Trophoblast cell (in vitro differentiated cells and primary cell): Measurements from ENCODE around the gene KCP.

Source experiments
- DNase-seq, 2 donors: peaks; one replicate each; pipeline ENCODE4 v3.0.0-alpha.2; 2016
- H2AFZ ChIP-seq: 2 replicates; pipeline ENCODE4 v1.6.1; 2013; ENCODE audit warnings: low read length, moderate library complexity, mild to moderate bottlenecking; ENCODE audit not compliant: insufficient read depth, poor library complexity
- H2AK5ac ChIP-seq: 2 replicates; pipeline ENCODE4 v1.6.1; 2013; ENCODE audit warnings: mild to moderate bottlenecking, low read length
- H2BK120ac ChIP-seq: 2 replicates; pipeline ENCODE4 v1.6.1; 2013; ENCODE audit warnings: low read length, mild to moderate bottlenecking, moderate library complexity; ENCODE audit not compliant: insufficient read depth, poor library complexity
- H2BK12ac ChIP-seq: 2 replicates; pipeline ENCODE4 v1.6.1; 2013; ENCODE audit warnings: mild to moderate bottlenecking, low read length, moderate library complexity
- H2BK5ac ChIP-seq: 2 replicates; pipeline ENCODE4 v1.6.1; 2013; ENCODE audit warnings: low read length, low read depth, moderate library complexity, mild to moderate bottlenecking; ENCODE audit not compliant: poor library complexity
- H3K14ac ChIP-seq: 2 replicates; pipeline ENCODE4 v1.6.1; 2013; ENCODE audit warnings: mild to moderate bottlenecking, low read length
- H3K18ac ChIP-seq: 2 replicates; pipeline ENCODE4 v1.6.1; 2013; ENCODE audit warnings: mild to moderate bottlenecking, low read length
- H3K23ac ChIP-seq: 2 replicates; pipeline ENCODE4 v1.6.1; 2013; ENCODE audit warnings: low read length
- H3K27ac ChIP-seq: 2 replicates; pipeline ENCODE4 v1.5.1; 2013; ENCODE audit warnings: low read depth, mild to moderate bottlenecking, inconsistent platforms, low read length, moderate library complexity
- H3K27me3 ChIP-seq: 2 replicates; pipeline ENCODE4 v1.6.1; 2013; ENCODE audit warnings: inconsistent platforms, mild to moderate bottlenecking, low read length, moderate library complexity; ENCODE audit not compliant: insufficient read depth
- H3K36me3 ChIP-seq, 2 experiments: 1 replicate in 1 of 2; 2 replicates in 1 of 2; pipeline ENCODE4 v1.6.1; 2013; ENCODE audit warnings: low read length in 2 of 2, mild to moderate bottlenecking in 2 of 2, moderate library complexity in 1 of 2; ENCODE audit not compliant: insufficient read depth in 2 of 2, control insufficient read depth in 1 of 2
- H3K4ac ChIP-seq: 2 replicates; pipeline ENCODE4 v1.6.1; 2013; ENCODE audit warnings: low read depth, mild to moderate bottlenecking, low read length, moderate library complexity
- H3K4me1 ChIP-seq, 2 experiments: 1 replicate in 1 of 2; 2 replicates in 1 of 2; pipeline ENCODE4 v1.6.1; 2013; ENCODE audit warnings: low read length in 2 of 2, mild to moderate bottlenecking in 2 of 2, moderate library complexity in 1 of 2; ENCODE audit not compliant: insufficient read depth in 2 of 2, control insufficient read depth in 1 of 2
- H3K4me2 ChIP-seq: 2 replicates; pipeline ENCODE4 v1.6.1; 2013; ENCODE audit warnings: inconsistent platforms, mild to moderate bottlenecking, low read length, moderate library complexity
- H3K4me3 ChIP-seq: 2 replicates; pipeline ENCODE4 v1.5.1; 2013; ENCODE audit warnings: mild to moderate bottlenecking, low read depth, low read length, inconsistent platforms
- H3K79me1 ChIP-seq: one replicate; pipeline ENCODE4 v1.6.1; 2013; ENCODE audit warnings: low read length
- H3K79me2 ChIP-seq: 2 replicates; pipeline ENCODE4 v1.6.1; 2013; ENCODE audit warnings: low read length, mild to moderate bottlenecking; ENCODE audit not compliant: control insufficient read depth, insufficient read depth, poor library complexity
- H3K9ac ChIP-seq: 2 replicates; pipeline ENCODE4 v1.6.1; 2013; ENCODE audit warnings: mild to moderate bottlenecking, low read length
- H3K9me3 ChIP-seq: 2 replicates; pipeline ENCODE4 v1.6.1; 2013; ENCODE audit warnings: low read depth, mild to moderate bottlenecking, control low read depth, inconsistent platforms, low read length; ENCODE audit not compliant: insufficient read depth
- H4K12ac ChIP-seq: 2 replicates; pipeline ENCODE4 v1.6.1; 2013; ENCODE audit warnings: low read depth, mild to moderate bottlenecking, low read length, moderate library complexity
- H4K8ac ChIP-seq: 2 replicates; pipeline ENCODE4 v1.6.1; 2013; ENCODE audit warnings: low read depth, mild to moderate bottlenecking, low read length, moderate library complexity
- H4K91ac ChIP-seq: one replicate; pipeline ENCODE4 v1.6.1; 2013; ENCODE audit warnings: low read depth, mild to moderate bottlenecking, low read length, moderate library complexity
- WGBS: extraction: QIAGEN DNeasy Blood & Tissue Kit; methylation state at CpG from one replicate; pipeline ENCODE4 v1.1.7; 2013; ENCODE audit warnings: missing lambda C conversion rate; ENCODE audit not compliant: insufficient read length, insufficient coverage; ENCODE audit errors: extremely low coverage; 5-methylcytosine and 5-hydroxymethylcytosine counted together

KCP gene

GRCh38 chr7:128933180-128933891 lies 22.8 kb upstream of the KCP start:
- Histone ChIP-seq H3K36me3 (no peaks in the 10 kb centered on the region), H4K8ac (no peak overlapping the region), H2AK5ac (no peak overlapping the region), H3K23ac (no peak overlapping the region), H4K12ac (no peak overlapping the region), H3K18ac (no peak overlapping the region), H3K27me3 (peaks cover 20% of the 10 kb centered on the region), H2AFZ (no peak overlapping the region), H3K14ac (no peak overlapping the region), H3K79me2 (no peaks in the 10 kb centered on the region), H2BK5ac (no peak overlapping the region), H3K4me2 (no peak overlapping the region), H2BK12ac (no peak overlapping the region), H3K4ac (no peak overlapping the region), H3K79me1 (no peaks in the 10 kb centered on the region), H3K4me3 (no peak overlapping the region), H3K27ac (no peak overlapping the region), H3K4me1 (peaks cover 0 to 3% of the 10 kb centered on the region in 2 experiments), H3K9ac (no peak overlapping the region), H3K9me3 (peaks cover 4% of the 10 kb centered on the region), H2BK120ac (no peak overlapping the region), H4K91ac (no peak overlapping the region)
- DNase-seq = no peak
- no CpG with 5 or more reads among the region's 15 CpGs for WGBS

DNA sequence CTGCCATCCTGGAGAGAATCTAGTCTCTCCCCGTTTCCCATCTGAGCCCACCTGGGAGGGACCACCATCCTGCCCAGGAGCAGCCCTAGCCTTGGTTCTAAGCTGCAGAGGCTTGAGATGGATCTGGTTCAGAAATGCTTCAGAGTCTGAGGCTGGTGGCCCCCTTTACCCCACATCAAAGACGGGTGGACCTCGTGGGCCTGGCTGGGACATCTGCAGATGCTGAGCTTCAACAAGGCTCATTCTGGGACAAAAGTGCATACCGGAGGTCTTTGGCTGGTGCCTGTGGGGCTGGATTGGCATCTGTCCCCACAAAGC lies 22.3 kb upstream of the KCP start:
- WGBS = no CpG with 5 or more reads among the region's 4 CpGs
- H3K79me2 ChIP-seq = no peaks in the 10 kb centered on the region
- H3K23ac ChIP-seq = no peak overlapping the region
- H3K27me3 ChIP-seq = peaks cover 15% of the 10 kb centered on the region
- H3K4me3 ChIP-seq = no peak overlapping the region
- H3K14ac ChIP-seq = no peak overlapping the region
- no peak overlapping the region for H2BK5ac ChIP-seq
- H3K36me3 ChIP-seq = no peaks in the 10 kb centered on the region
- H3K9me3 ChIP-seq = peaks cover 7% of the 10 kb centered on the region
- no peak overlapping the region for H4K12ac ChIP-seq
- H4K8ac ChIP-seq = no peak overlapping the region
- H2BK12ac ChIP-seq = no peak overlapping the region
- H3K4me2 ChIP-seq = no peak overlapping the region
- no peak overlapping the region for H3K27ac ChIP-seq
- no peak overlapping the region for H4K91ac ChIP-seq
- no peak for DNase-seq
- no peak overlapping the region for H2AK5ac ChIP-seq
- no peak overlapping the region for H2BK120ac ChIP-seq
- H3K4me1 ChIP-seq = no peaks in the 10 kb centered on the region
- H3K9ac ChIP-seq = no peak overlapping the region
- no peaks in the 10 kb centered on the region for H3K79me1 ChIP-seq
- H2AFZ ChIP-seq = no peak overlapping the region
- no peak overlapping the region for H3K4ac ChIP-seq
- no peak overlapping the region for H3K18ac ChIP-seq

GRCh38 chr7:128931965-128932861 lies 21.7 kb upstream of the KCP start:
- Histone ChIP-seq H3K4ac (no peak overlapping the region), H2AK5ac (no peak overlapping the region), H3K27ac (no peak overlapping the region), H4K8ac (no peak overlapping the region), H3K4me1 (no peaks in the 10 kb centered on the region), H3K18ac (no peak overlapping the region), H4K12ac (no peak overlapping the region), H3K79me2 (no peaks in the 10 kb centered on the region), H2BK12ac (no peak overlapping the region), H2AFZ (no peak overlapping the region), H4K91ac (no peak overlapping the region), H3K9ac (no peak overlapping the region), H3K27me3 (peaks cover 9% of the 10 kb centered on the region), H3K14ac (no peak overlapping the region), H3K36me3 (no peaks in the 10 kb centered on the region), H3K9me3 (peaks cover 5% of the 10 kb centered on the region), H3K79me1 (no peaks in the 10 kb centered on the region), H2BK5ac (no peak overlapping the region), H2BK120ac (no peak overlapping the region), H3K4me2 (no peak overlapping the region), H3K23ac (no peak overlapping the region), H3K4me3 (no peak overlapping the region)
- DNase-seq = no peak
- no CpG with 5 or more reads among the region's 19 CpGs for whole genome bisulfite sequencing

- no peaks in the 10 kb centered on the region for H3K36me3 ChIP-seq
- H2BK120ac ChIP-seq = no peak overlapping the region
- no peak overlapping the region for H2BK12ac ChIP-seq
- H4K12ac ChIP-seq = no peak overlapping the region
- no peak overlapping the region for H4K8ac ChIP-seq
- no peaks in the 10 kb centered on the region for H3K79me1 ChIP-seq
- no peaks in the 10 kb centered on the region for H3K4me1 ChIP-seq
- no peaks in the 10 kb centered on the region for H3K79me2 ChIP-seq
- no peak overlapping the region for H3K4me2 ChIP-seq
- peaks cover 5% of the 10 kb centered on the region for H3K9me3 ChIP-seq
- H4K91ac ChIP-seq = no peak overlapping the region
- no peak overlapping the region for H2BK5ac ChIP-seq
- no peak overlapping the region for H3K23ac ChIP-seq
- no peak overlapping the region for H3K27ac ChIP-seq
- no peak overlapping the region for H3K4me3 ChIP-seq
- WGBS = no CpG with 5 or more reads among the region's 18 CpGs
- no peak overlapping the region for H3K9ac ChIP-seq
- H3K4ac ChIP-seq = no peak overlapping the region
- H3K14ac ChIP-seq = no peak overlapping the region
- no peak for DNase-seq
- no peak overlapping the region for H3K18ac ChIP-seq
- H2AK5ac ChIP-seq = no peak overlapping the region
- H3K27me3 ChIP-seq = peaks cover 3% of the 10 kb centered on the region
- H2AFZ ChIP-seq = no peak overlapping the region
Measured at GRCh38 chr7:128931190-128931798, 20.8 kb upstream of the KCP start.
